GM21447 (cell line): ENCODE measurements around the gene ERN1.

Experiments
- ATAC-seq: cut with Tn5 transposase; IDR thresholded peaks from one replicate; pipeline ENCODE4 v1.9.1; 2021; ENCODE audit not compliant: unreplicated experiment

ERN1 gene

GRCh38 chr17:63991611-63992010, 138.3 kb downstream of the ERN1 start:
- ATAC-seq = no peak

DNA sequence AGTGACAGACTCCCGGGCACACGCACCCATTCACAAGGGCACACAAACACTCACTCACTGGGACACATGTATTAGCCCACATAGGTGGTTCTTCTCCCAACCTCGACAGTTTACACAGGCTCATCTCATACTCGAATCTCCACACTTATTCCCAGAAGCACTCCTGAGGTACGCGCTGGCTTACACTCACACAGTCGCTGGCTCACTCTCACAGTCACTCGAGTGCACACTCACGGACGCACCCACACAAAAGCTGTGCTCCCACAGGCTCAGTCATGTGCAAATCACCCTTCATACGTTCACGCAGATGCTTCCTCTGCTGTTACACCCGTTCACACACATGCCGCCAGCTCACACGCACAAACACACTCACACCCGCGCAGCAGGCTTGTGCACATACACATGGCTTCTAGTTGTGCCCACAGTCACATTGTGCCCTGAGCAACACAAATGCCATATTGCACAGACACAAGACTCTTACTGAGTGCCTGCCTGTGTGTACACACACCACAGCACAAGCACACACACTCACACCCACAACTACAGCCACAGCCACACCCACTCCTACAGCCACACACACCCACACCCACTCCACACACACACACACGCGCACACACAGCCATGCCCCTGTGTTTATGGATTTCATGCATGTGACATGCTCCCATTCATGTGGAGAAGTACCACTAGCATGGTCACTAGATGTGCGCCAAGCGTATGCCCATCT, 140.2 kb downstream of the ERN1 start:
- no peak for ATAC-seq
